Measurements from ENCODE around the gene NIM1K.
"Not testable (repeated sequence)": the region's sequence is repeated elsewhere in the genome, so short reads cannot be mapped to it uniquely, and the experiment has no call there.

Gene NIM1K

DNA sequence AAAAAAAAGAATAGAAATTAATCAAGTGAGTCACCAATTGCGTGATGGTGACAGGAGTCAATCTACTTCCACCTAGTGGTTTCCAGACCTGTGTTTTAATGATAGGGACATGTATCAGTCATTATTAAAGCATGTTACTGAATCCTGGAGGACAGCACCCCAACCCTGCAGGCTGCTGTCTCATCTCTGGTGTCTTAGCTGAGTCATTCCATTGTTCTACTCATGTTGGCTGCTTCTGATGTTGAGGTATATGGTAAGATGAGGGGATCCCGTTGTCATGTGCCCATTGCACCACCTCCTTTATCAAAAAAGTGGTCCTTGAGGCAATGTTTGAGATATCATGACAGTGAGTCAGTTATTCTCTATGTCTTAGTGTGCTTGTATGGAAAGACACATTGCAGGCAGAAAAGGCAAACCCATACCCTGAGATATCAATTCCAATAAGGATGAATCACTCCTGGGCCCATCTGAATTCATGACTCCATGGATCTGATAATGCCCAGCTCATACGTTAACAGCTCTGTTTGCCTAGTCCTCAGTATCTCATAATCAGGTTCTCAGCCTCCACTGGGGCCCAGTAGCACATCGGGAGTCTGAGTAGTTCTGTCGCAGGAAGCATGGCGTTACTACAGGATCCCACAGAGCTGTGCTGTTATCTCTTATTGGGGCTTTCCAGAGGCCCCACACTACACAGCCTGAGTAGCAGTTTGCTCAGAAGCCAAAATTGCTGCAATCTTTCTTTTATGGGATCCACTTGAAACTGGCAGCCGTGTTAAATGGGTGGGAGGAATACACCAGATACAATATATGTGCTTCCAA is 90.0 kb downstream of the NIM1K start:
- no peak for DNase-seq (ENCODE audit: low read depth)

DNA sequence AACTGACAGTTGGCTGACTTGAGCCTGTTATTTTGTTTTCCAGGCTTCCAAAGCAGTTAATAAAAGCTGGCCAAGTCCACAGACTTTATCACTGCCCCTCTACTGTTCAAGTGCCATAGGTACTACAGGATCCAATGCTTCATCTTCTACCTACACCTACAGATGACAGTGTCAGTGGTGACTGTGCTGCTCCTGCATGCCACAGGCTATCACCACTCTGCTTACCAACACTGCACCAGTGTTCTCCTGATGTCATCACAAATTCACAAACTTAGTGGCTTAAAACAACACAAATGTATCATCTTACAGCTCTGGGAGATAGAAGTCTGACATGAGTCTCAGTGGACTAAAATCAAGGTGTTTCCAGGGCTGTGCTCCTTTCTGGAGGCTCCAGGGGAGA is 94.6 kb downstream of the NIM1K start:
- no peak for DNase-seq (ENCODE audit: low read depth)

DNA sequence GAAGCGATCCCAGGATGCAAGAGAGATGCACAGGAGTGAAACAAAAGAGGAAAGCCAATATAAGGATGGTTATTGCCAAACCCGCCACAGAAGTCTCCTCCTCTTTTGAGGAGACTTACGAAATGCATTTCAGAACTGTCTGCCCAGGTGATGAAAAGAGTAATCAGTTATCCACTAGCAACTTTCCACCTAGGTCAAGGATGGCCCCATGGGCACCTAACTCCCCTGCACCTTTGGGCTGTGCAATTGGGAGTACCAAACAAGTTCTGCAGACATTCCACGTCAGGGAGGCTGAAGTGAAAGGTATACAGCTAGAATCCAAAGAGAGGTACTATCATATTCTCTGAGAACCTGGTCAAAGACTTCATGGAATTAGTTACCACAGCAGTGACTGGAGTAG is 95.5 kb downstream of the NIM1K start:
- DNase-seq (ENCODE audit: low read depth): no peak

DNA sequence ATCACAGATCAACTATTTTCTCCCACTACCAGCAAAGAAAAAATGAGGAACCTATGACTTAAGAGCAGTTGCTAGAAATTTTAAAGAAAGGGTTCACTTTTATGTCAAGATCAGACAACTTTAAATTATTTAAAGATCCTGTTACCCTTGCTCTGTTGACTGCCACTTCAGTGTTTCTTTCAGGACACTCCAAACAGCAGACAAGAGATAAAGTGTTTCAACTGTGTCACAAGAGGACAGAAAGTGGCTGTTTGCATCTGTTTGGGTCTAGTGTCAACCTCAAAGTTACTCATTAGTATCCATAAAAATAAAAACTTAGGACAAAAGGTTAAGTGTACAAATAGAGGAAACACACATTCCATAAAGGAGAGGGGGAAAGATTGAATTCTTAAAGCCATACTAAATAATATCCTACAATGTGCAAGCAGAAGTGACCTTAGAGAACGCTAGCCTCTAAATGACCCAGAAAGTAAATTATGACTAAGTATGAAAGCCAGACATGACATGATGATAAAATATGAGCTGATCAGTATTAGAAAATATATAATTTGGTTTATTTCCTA is 96.3 kb downstream of the NIM1K start:
- DNase-seq (ENCODE audit: low read depth): no peak

DNA sequence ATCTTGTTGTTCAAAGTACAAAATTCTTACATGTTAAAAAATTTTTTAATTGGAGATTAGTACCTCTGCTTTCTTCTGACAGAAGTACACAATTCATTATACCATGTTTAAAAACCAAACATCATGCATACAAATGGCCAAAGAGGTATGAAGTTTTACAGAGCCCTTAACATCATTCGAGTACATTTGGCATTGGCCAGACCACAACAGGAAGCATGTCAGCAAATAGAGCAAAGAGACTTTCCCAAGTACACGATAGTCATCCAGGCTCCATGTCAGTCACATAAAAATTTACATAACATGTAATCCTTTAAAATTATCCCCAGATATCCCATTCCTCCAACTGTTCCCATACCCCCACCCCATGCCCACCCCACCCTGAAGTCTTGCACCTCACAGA is 98.7 kb downstream of the NIM1K start:
- no peak for DNase-seq (ENCODE audit: low read depth)

DNA sequence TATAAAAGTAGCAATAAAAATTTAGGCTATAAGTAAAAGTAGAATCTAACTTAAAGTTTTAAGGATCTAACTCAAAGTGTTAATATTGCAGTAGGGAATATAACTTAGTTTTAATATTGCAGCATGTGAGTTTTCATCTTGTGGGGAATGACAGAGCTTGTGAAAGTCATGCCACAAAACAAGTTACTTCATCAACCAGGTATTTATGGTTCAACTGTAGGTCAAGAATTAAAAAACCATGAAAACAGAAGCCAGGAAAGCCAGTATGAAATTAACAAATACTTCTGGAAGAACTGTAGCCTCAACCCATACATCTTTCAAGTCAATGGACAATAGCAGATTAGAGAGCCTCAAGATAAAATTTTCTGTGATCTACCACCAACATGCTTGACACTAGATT is 102.2 kb downstream of the NIM1K start:
- DNase-seq (ENCODE audit: low read depth): no peak

DNA sequence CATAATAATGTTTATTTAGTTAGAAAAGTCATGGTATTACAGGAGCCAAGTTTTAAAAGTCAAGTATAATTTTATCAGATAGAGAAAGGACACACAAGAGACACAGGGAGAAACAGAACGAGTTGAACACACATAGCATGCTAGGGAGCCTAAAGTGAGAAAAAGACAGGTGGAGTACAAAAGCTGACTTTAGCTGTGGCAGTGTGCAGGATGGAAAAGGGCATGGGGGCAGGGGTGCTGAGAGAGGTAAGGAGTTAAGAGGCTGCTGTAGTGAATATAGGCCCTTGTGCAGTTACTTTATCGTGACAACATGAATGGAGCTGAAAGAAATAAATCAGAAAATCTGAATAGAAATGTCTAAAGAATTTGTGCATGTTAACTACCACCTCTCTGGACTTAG is 103.2 kb downstream of the NIM1K start:
- DNase-seq (ENCODE audit: low read depth): no peak

DNA sequence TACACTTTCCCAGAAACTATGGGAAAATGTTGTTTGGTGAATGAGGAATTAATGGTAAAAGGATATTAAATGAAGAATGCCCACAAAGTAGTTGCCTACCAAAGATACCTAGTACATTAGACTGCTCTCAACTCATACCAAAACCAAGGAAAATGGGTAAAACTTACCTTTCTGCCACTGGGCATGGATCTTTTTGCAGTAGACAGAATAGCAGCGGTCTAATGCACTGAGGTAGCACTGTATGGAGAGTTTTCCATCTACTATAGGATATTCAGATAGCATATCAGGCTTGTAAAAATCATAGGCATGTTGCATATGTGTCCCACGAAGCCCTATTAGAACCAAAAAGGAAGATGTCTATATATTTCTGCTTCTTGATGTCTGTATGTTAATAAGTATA is 104.8 kb downstream of the NIM1K start:
- no peak for DNase-seq (ENCODE audit: low read depth)

DNA sequence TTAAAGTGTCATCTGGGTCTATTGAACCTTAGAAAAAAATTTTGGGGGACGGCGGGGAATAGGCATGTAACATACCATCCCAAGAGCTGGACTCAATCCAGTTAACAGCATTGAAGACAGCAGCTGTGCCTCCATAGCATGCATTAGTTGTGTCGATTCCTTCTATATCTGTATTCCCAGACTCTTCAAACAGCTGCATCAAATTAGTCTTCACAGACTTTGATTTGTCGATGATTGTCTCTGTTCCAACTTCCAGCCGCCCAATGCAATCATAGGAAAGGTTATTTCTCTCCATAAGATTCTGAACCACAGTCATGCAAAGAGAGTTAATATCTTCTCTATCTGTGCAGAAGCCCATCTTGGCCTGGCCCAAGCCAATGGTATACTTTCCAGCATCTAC is 106.4 kb downstream of the NIM1K start:
- DNase-seq (ENCODE audit: low read depth): no peak

DNA sequence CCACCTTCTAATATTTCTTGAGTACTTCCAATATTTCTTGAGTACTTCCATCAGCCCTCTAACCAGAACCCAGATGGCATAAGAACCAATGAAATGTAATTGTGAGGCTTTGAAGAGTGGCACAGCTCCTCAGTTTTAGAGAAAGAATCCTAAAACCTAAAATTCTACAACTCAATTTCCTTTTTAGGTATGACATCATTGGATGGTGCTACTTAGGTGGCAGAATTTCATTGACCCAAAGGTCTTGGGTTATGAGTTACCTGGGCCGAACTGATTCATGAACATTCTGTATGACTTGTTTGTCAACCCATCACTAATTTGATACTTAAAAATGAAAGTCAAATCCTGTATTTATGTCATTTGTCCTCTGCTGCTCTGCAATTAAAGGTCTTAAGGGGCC is 108.1 kb downstream of the NIM1K start:
- DNase-seq (ENCODE audit: low read depth): no peak

DNA sequence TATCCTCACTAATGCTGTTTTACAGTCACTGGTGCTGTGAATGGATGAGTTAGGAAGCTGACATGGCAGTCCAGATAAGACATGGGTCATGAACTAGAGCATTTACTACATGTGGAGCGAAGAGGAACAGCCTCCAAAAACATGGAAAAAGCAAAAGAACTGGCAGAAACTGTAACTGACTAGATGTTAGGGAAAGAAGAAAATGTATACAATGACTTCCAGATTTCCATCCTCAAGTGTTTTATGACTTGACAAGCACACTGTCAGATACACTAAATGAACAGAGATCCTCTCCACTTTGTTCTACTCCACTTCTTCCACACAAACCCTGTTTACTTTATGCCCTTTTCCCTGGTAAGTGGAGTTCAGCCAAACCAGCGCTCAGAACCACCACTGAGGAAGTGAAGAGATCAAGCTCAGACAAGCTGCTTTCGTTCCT is 109.6 kb downstream of the NIM1K start:
- DNase-seq (ENCODE audit: low read depth): no peak

DNA sequence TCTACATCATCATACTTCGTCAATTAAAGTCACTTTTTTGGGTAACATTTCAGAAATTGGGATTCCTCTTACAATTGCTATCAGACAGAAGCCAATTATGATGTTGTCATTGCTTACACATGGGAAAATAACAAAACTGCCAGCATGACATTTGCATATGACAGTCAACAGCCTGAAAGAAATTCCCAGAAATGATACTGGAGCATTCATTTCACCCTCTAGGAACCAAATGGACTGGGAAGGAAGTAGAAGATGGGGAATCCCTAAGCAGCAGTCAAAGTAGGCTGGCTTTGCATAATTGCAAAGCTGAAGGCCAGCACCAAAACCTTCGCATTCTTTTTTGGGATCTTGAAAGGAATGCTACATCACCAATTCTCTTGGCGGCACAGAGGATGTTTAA is 110.5 kb downstream of the NIM1K start:
- DNase-seq (ENCODE audit: low read depth): no peak

DNA sequence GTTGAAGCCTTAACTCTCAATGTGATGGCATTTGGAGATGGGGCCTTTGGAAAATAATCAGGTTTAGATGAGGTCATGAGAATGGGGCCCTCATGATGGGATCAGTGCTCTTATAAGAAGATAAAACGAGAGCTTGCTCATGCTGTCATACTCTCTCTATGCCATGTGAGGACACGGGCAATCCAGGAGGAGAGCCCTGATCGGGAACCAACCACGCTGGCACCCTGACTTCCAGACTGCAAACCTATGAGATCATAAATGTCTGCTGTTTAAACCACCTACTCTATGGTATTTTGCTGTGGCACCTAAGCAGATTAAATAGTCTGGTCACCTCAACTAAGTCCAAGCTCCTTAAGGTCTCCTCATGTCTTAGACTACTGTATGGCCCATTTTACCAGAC is 111.2 kb downstream of the NIM1K start:
- DNase-seq (ENCODE audit: low read depth): no peak

DNA sequence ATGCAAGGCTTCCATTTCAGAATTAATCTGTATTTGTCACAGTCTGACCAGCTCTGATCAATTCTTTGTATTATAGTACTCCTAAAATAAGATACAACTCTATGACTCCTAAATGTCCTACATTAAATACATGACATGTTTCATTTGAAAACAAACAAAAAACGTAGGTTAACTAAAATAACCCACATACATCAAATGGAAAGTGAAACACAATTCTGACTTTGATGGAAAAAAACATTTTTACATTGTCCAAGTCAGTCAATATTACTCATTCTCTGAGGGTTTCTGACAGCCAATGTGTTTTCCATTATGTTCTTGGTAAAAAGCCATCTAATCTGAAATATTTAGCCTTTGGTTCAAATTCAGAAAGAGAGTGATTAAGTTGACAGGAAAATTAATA is 112.5 kb downstream of the NIM1K start:
- DNase-seq (ENCODE audit: low read depth): no peak

DNA sequence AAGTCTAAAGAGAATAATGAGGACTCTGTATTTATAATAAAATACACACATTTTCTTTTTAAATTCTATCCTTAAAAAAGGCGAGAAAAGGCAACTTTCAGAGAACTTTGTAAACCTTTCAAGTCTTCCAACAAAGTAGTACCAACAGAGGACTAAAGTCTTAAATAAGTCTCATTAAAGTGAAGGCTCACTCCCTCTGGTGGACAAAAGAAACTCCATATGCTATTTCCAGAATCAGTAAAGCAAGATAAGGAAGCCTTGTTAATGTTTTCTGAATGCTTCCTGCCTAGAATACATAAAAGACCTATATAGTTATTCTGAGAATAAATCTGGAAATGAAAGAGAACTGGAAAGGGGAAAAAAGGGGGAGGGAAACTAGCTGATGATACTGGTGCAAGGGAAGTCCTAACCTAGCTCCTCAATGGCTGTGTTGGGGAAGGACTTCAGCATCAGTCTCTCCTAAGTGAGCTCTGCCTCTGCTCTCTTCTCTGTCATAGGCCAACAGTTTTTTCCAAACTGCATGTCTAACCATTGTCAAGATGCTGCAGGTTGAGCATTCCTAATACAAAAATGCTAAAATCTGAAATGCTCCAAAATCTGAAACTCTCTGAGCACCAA is 114.0 kb downstream of the NIM1K start:
- no peak for DNase-seq (ENCODE audit: low read depth)

DNA sequence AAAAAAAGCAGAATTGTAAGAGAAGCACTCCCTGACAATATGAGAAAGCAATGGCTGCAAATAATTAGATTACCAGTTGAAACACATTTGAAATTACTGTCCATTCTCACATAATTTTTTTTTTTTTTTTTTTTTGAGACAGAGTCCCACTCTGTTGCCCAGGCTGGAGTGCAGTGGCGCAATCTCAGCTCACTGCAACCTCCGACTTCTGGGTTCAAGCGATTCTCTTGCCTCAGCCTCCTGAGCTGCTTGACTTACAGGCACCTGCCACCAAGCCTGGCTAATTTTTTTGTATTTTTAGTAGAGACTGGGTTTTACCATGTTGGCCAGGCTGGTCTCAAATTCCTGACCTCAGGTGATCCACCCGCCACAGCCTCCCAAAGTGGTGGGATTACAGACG is 114.9 kb downstream of the NIM1K start:
- not testable (repeated sequence) for DNase-seq (ENCODE audit: low read depth)

DNA sequence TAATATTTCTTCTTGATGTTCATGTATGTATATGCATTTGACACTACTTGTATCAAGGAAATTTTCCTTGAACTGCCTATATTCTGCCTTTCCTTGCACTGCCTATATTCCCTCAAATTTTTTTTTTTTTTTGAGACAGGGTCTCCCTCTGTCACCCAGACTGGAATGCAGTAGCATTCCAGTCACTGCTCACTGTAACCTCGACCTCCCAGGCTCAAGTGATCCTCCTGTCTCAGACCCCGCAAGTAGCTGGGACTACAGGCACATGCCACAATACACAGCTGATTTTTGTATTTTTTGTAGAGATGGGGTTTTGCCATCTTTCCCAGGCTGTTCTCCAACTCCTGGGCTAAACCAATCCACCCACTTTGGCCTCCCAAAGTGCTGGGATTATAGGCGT is 117.1 kb downstream of the NIM1K start:
- DNase-seq (ENCODE audit: low read depth): no peak

DNA sequence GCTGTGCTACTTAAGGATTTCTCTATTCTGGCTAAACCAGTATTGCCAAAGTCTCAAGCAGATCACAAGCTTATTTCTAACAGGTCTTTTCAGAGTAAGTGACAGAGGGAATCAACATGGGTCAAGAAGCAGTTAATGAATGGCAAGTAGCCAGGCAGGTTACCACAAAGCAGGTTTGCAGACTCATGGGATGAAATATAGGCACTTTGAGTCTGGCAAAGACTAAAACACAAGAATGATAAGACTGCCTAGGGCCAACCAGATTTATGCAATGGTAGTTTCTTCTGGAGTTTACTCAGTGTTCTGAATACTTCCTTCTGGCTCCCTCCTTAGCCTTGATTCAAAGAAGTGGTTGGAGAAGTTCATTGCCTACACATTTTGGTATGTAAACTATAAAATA is 117.6 kb downstream of the NIM1K start:
- no peak for DNase-seq (ENCODE audit: low read depth)

DNA sequence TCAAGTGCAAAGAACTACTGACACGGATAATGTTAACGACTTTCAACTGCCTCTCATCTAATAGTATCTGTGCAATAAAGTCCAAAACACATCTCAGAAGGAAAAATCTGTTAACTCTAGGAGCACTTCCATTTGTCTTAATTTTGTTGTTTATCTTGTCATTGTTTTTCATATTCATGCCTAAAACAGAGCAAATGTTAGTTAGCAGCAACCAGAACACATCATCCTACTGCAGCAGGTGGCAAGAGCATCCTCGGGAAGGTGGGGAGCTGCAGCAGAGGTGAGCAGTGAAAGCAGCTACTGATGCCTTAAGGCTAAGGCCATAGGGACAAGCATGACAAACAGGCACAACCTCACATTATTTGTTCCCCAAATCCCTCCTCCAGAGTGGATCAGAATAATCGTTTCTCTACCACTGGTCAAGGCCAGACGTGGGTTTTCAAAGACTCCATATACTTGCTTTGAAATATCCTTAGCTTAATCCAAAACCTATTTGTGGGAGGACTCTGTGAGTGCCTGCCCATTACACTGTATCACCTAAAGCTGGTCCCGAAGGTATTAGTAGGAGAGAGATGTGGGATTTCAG is 120.1 kb downstream of the NIM1K start:
- no peak for DNase-seq (ENCODE audit: low read depth)

DNA sequence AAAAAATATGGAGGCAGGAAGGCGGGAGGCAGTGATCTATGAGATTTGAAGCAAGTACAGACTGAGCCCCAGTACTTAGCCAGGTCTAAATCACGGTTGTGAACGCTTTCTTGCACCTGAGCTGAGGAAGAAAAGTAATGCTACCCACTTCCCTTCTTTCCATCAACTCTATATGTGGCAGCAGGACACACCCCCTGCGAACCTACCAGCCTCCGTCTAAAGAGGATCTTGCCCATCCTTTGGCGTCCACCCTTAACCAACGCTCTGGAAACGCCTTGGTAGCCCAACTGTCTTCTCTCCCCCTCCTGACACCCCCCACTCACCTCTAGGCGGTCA is 120.6 kb downstream of the NIM1K start:
- DNase-seq (ENCODE audit: low read depth): no peak

DNA sequence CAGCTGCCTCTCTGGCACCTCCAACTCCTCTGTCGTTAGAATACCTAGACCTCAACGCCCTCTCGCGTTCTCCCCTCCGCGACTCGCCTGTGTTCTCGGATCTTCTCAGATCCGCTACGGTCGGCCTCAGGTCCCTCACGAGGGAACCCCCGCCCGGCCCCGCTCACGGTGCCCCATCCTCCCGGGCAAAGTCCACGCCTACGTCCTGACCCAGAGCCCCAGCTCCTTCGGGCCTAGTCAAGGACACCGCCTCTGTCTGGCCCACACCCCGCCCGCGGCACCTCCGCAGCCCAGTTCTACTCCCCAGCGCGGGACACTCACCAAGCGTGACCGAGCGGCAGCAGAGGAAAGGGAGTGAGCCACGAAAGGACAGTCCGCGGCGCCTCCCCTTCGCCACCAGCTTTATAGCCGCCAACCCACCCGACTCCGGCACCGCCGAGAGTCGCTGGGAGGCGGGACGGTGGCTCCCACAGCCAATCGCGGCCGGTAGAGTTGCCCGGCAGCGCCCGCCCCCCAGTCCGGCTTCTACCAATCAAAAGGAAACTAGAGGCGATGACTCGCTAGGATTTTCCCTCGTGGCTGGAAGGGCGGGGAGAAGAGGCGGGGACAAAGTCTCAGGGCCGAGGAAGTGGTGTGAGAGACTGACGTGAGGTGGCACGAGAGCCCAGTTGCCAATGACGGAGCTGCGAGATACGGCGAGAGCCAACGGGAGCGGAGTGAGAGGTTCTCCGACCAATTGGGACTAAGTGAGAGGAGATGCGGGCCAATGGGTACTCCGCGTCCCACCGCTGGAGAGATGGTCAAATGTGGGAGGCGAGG is 121.2 kb downstream of the NIM1K start, which contains the start of gene HMGCS1:
Gene HMGCS1, minus strand, starts transcription at position 378 of the 819 bp plus-strand sequence. CDS start 14,447 bp downstream, outside the sequence.
- DNase-seq (ENCODE audit: low read depth): peak; percentile 97

DNA sequence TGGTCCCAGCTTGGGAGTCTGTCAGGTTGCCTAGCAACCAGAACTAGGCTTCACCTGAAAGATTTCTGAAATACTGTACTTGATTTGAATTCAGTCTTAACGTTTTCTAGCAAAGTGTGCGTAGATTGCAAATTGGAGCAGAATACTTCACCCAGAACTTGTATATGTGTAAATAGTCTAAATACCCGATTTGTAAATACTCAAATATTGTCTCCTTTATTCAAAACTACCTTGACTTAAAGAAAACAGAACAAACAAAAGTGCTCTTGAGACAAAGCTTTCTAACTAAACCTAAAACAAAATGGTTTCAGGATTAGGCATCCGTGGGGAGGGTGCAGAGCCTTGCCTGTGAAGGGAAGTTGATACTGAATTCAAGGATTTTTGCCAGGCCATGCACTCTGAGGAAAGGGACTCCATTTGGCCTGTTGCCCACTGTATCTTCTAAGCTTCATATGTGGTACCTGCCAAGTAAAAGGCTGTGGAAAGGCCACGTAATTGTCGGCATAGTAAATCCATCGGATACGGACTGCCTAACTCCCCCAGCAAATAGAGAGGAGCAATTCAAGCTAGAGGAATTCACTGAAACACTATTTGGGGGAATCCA is 121.9 kb downstream of the NIM1K start:
- no peak for DNase-seq (ENCODE audit: low read depth)
